Aorta (tissue), 5 donors: Measurements from ENCODE around the gene NUP155. TPM values are rescaled to one million over a fixed set of nuclear protein-coding genes. Genes with fewer than 3 reads are reported as not detected.
"Not testable (repeated sequence)": the region's sequence is repeated elsewhere in the genome, so short reads cannot be mapped to it uniquely, and the experiment has no call there.

ENCODE experiments used
- ATAC-seq: fragments of 200-7000 bp; cut with Tn5 transposase; one replicate; pipeline ENCODE4 v1.9.1; 2022; ENCODE audit warnings: moderate library complexity; ENCODE audit not compliant: low FRiP score
- DNase-seq, 2 donors: peaks; one replicate each; pipeline ENCODE4 v3.0.0-alpha.2; 2020
- H3K27ac ChIP-seq, 2 donors: one replicate each; pipeline ENCODE4 v1.5.1; 2013; ENCODE audit warnings: low read length in 2 of 2, mild to moderate bottlenecking in 2 of 2, moderate library complexity in 2 of 2, control low read depth in 1 of 2, inconsistent platforms in 1 of 2, low read depth in 1 of 2
- H3K27me3 ChIP-seq, 2 donors: one replicate each; pipeline ENCODE4 v1.6.1; 2013; ENCODE audit warnings: control low read depth in 1 of 2, low read length in 1 of 2, mild to moderate bottlenecking in 1 of 2, moderate library complexity in 1 of 2; ENCODE audit not compliant: insufficient read depth in 2 of 2, control insufficient read depth in 1 of 2
- H3K36me3 ChIP-seq, 2 donors: one replicate each; pipeline ENCODE4 v1.6.1; 2013; ENCODE audit warnings: control low read depth in 1 of 2, low read length in 1 of 2, mild to moderate bottlenecking in 1 of 2; ENCODE audit not compliant: insufficient read depth in 2 of 2, control insufficient read depth in 1 of 2
- H3K4me1 ChIP-seq, 2 donors: one replicate each; pipeline ENCODE4 v1.6.1; 2013; ENCODE audit warnings: low read length in 2 of 2, control low read depth in 1 of 2, mild to moderate bottlenecking in 1 of 2, moderate library complexity in 1 of 2; ENCODE audit not compliant: insufficient read depth in 2 of 2, control insufficient read depth in 1 of 2
- H3K4me3 ChIP-seq, 2 donors: one replicate each; pipeline ENCODE4 v1.5.1; 2013; ENCODE audit warnings: low read length in 2 of 2, control low read depth in 1 of 2, mild to moderate bottlenecking in 1 of 2
- H3K9me3 ChIP-seq: one replicate; pipeline ENCODE4 v1.6.1; 2013; ENCODE audit warnings: mild to moderate bottlenecking, low read length; ENCODE audit not compliant: control insufficient read depth
- WGBS, 2 donors: extraction: QIAGEN DNeasy Blood & Tissue Kit; methylation state at CpG; one replicate each; pipeline ENCODE4 v1.1.7; 2013; 5-methylcytosine and 5-hydroxymethylcytosine counted together
- intact Hi-C, 2 donors: fragments of 100-400 bp; cut with DNase I; formaldehyde crosslinking; loops; one replicate each; pipeline versions ENCODE4 v1.14.2 to v1.15.0; 2022
- long read RNA-seq, 2 donors: library from polyadenylated mRNA; unstranded; transcript quantifications; one replicate each; pipeline ENCODE4 v2.0.0, GENCODE V29; 2020 to 2021
- polyA plus RNA-seq, 2 donors: library from polyadenylated mRNA; stranded (reverse); fragments of 200-250 nt; gene quantifications; one replicate each; pipeline ENCODE4 v1.2.3, GENCODE V29; 2013
- total RNA-seq, 2 donors: library from RNA; stranded (reverse); fragmentation: NEBNext Ultra II Directional; extraction: Animal tissue kit (Norgen Biotek cat#: 25700); gene quantifications; one replicate each; pipeline ENCODE4 v1.2.1, GENCODE V29; 2021
- donor health status: healthy with polysubstance abuse.
- donor health status: Bipolar disorder and iron deficiency.
- donor health status: DM: no; HTN: no; CAD: no.
- donor health status: DM: no; HTN: no; CAD: no.
- donor health status: DM: yes; HTN: yes; CAD: no.

Gene NUP155
- total RNA-seq (10 to 100 TPM; 16.5 to 19.2 TPM), polyA plus RNA-seq (1 to 10 TPM; 1.5 to 3.1 TPM)
- long read RNA-seq, donor 1, partial matches to known transcripts, result 2 of 6 reads
- long read RNA-seq, donor 1, other reads (novel, unspliced or antisense), result 4 of 6 reads
- long read RNA-seq, donor 2, full-length matches to known transcripts, result 2 of 9 reads
- long read RNA-seq, donor 2, partial matches to known transcripts, result 2 of 9 reads
- long read RNA-seq, donor 2, other reads (novel, unspliced or antisense), result 5 of 9 reads

DNA sequence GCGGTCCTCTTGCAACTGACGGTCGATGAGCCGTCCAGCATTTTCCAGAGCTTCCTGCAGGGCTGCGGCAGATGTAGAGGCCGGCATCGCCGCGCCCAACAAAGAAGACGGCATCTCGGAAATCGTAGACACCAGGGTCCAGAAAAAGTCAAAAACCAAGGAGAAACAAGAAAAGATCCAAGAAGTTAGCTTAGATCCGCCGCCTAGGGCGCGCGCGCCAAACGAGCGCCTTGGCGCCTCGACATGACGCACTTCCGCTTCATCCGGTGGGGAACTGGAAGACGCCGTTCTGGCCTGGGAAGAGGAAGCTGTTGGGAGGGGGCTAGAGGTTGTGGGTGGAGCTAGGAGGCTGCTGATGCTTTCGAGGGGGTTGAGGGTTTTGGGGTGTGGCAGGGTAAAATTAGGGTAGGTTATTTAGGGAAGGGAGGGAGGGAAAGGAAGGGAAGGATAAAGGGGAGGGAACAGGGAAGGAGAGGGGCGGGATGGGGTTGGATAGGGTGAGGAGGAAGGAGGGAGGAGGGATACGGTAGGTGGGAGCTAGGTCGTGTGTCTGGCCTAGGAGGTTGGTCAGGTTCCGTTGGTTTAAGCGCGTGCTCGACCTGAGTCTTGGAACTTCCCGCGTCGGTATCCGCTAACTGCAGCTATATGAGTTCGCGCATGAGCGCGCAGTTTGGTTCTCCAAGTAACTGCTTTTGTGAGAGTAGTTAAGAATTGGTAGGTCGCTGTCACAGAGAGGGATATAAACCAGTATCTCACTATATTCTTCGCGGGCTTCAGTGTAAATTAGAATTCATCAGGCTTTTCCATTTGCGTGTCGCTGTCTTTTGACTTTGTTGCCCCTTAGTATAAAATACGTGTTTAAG is at the start of gene NUP155:
NUP155 (minus strand) TSS at position 243 of the 863 bp plus-strand sequence; CDS start at position 114, 129 bp downstream.
- peak within 1 kb of the TSS; percentile 83 to 91 for H3K4me3 ChIP-seq
- 0 to 1% methylated on average over 49 of the region's 49 CpGs for WGBS, 2 donors
- H3K36me3 ChIP-seq, result no peaks in the 10 kb centered on the region
- no peaks in the 10 kb centered on the region for H3K9me3 ChIP-seq
- H3K27me3 ChIP-seq, result no peaks in the 10 kb centered on the region
- ATAC-seq (peak; percentile 98), DNase-seq (peak; percentile 95 to 97)
- intact Hi-C loops, result loop anchor here in 1 of 2 donors (5.0 kb wide), 1 partner anchor 124 kb away; the partner anchor contains the start of gene CPLANE1
- peak within 1 kb of the TSS in 1 of 2 donors; percentile 78 for H3K27ac ChIP-seq
- peaks cover 0 to 2% of the 10 kb centered on the region in 2 donors for H3K4me1 ChIP-seq

DNA sequence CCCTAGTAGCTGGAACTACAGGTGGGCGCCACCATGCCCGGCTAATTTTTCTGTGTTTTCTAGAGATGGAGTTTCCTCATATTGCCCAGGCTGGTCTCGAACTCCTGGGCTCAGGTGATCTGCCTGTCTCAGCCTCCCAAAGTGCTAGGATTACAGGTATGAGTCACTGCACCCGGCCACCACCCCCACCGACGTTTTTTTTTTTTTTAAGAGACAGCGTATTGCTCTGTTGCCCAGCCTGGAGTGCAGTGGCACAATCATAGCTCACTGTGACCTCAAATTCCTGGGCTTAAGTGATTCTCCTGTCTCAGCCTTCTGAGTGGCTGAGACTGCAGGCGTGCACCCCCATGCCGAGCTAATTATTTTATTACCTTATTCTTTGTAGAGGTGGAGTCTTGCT is 46.4 kb upstream of the NUP155 start:
- peaks cover 0 to 2% of the 10 kb centered on the region in 2 donors for H3K36me3 ChIP-seq
- H3K4me1 ChIP-seq, result no peaks in the 10 kb centered on the region
- 94% methylated on average over 9 of the region's 9 CpGs for WGBS, 2 donors
- intact Hi-C loops, result loop anchor here in 1 of 2 donors (10.0 kb wide), 1 partner anchor 777 kb away; no protein-coding TSS in a partner anchor
- H3K27ac ChIP-seq, result no peak overlapping the region
- H3K27me3 ChIP-seq, result no peaks in the 10 kb centered on the region
- H3K4me3 ChIP-seq, result no peak overlapping the region
- DNase-seq, result no peak
- ATAC-seq, result no peak
- H3K9me3 ChIP-seq, result no peaks in the 10 kb centered on the region

- H3K27me3 ChIP-seq, H3K36me3 ChIP-seq, ATAC-seq, H3K4me3 ChIP-seq, DNase-seq, H3K4me1 ChIP-seq, H3K27ac ChIP-seq, H3K9me3 ChIP-seq: not testable (repeated sequence)
- intact Hi-C loops, result loop anchor here in 1 of 2 donors (10.0 kb wide), 1 partner anchor 779 kb away; no protein-coding TSS in a partner anchor
- WGBS, 2 donors, result 91 to 95% methylated on average over 10 to 24 of the region's 33 CpGs
These were observed 44.5 kb upstream of the NUP155 start for GRCh38 chr5:37415456-37415855.

DNA sequence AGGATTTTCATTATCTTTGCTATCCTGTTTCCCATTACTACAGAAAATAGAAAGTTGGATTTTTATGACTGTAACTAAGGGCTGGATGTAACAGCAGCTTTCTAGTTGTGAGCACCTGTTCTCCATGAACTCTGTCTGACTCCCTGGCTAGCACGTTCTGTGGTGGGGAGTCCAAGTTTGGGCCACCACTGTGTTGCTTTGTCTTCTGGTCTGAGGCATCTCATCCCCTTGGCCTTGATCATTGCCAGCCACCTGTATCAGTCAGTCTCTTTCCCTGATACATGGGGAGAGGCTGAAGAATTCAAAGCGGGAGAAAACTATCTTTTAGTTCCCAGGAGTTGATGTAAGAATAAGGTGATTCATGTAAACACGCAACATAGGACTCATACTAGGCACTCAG is 41.6 kb upstream of the NUP155 start:
- intact Hi-C loops, result loop anchor here (5.0 to 10.0 kb wide), 2 partner anchors 780 to 782 kb away; no protein-coding TSS in a partner anchor
- Histone ChIP-seq H3K27ac (no peak overlapping the region), H3K4me3 (no peak overlapping the region), H3K27me3 (no peaks in the 10 kb centered on the region), H3K9me3 (no peaks in the 10 kb centered on the region), H3K4me1 (no peaks in the 10 kb centered on the region), H3K36me3 (no peaks in the 10 kb centered on the region)
- 89 to 93% methylated on average over 3 of the region's 3 CpGs for WGBS, 2 donors
- ATAC-seq (no peak), DNase-seq (no peak)

DNA sequence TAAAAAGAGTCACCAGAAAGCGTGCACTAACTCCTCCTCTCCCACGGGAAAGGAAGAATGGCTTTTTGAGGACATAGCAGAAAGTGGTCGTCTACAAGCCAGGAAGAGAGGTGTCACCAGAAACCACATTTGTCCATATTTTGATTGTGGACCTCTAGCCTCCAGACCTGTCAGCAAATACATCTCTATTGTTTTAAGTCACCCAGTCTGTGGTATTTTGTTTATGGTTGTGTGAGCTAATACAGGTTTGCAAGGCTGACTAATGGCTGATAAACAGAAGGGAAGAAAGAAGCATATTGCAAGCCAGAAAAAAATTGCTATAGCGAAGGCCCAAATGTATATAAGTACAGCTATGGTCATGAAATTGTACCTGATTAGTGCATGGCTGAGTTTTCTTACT is 29.6 kb upstream of the NUP155 start:
- ATAC-seq, result no peak
- H3K4me1 ChIP-seq, result no peaks in the 10 kb centered on the region

DNA sequence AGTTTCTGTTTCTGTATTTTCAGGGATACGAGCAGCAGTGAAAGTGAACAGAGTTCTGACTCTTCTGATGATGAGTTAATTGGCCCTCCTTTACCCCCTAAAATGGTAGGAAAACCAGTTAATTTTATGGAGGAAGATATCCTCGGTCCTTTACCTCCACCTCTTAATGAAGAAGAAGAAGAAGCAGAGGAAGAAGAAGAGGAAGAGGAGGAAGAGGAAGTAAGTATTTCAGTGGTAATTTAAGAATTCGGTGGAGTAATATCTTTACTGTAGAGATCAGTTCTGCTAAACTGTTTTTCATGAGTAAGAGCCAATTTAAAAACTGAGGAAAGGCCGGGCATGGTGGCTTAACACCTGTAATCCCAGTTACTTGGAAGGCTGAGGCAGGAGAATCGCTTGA is 25.4 kb upstream of the NUP155 start:
- DNase-seq (no peak), ATAC-seq (no peak)
- Histone ChIP-seq H3K4me3 (no peak overlapping the region), H3K36me3 (peaks cover 0 to 3% of the 10 kb centered on the region in 2 donors), H3K9me3 (no peaks in the 10 kb centered on the region), H3K27ac (no peak overlapping the region), H3K27me3 (no peaks in the 10 kb centered on the region), H3K4me1 (no peaks in the 10 kb centered on the region)
- WGBS, 2 donors, result 92 to 94% methylated on average over 5 of the region's 5 CpGs
- intact Hi-C loops, result no loop called here

More for the DNA sequence above, 29.6 kb upstream of the NUP155 start:
- no peak for DNase-seq
- intact Hi-C loops, result no loop called here
- WGBS, 2 donors, result 81 to 83% methylated on average over 4 of the region's 4 CpGs
- no peaks in the 10 kb centered on the region for H3K27me3 ChIP-seq
- no peaks in the 10 kb centered on the region for H3K36me3 ChIP-seq
- H3K9me3 ChIP-seq, result no peaks in the 10 kb centered on the region
- H3K27ac ChIP-seq, result no peak overlapping the region
- no peak overlapping the region for H3K4me3 ChIP-seq

- Histone ChIP-seq H3K9me3 (no peaks in the 10 kb centered on the region), H3K36me3 (peaks cover 0 to 3% of the 10 kb centered on the region in 2 donors), H3K4me3 (no peak overlapping the region), H3K27me3 (no peaks in the 10 kb centered on the region), H3K4me1 (no peaks in the 10 kb centered on the region), H3K27ac (no peak overlapping the region)
- DNase-seq, result no peak
- no peak for ATAC-seq
- WGBS, 2 donors, result 78 to 82% methylated on average over 3 of the region's 3 CpGs
- intact Hi-C loops, result no loop called here
These were observed 20.7 kb upstream of the NUP155 start for GRCh38 chr5:37391591-37391990.

DNA sequence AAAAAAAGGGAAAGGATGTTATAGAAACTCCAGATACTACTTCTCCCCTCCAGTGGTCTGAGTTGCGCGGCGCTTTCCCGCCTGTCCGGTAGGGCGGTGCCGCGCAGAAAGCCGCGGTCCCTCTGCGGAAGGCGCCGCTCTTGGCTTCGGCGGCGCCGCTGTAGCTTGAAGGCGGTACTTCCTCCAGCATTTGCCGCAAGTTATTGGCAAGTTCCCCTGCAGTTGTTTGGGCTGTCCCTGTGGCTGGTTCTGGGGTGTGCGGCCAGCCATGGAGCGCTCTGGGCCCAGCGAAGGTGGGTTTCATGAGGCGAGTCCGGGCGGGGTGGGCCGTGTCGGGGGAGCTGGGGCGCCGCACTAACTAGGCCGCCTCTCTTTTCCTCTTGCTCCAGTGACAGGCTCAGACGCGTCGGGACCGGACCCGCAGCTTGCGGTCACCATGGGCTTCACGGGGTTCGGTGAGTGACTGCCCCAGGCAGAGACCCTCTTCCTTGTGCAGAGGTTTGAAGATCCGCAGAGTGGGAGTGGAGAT is 8.3 kb upstream of the NUP155 start, which contains the start of gene WDR70:
WDR70 (plus strand) TSS at position 219 of the 529 bp plus-strand sequence; CDS start at position 269, 50 bp downstream.
- H3K36me3 ChIP-seq, H3K27me3 ChIP-seq, H3K9me3 ChIP-seq, intact Hi-C loops, H3K4me1 ChIP-seq: not testable (repeated sequence)
- 0 to 1% methylated on average over 36 to 39 of the region's 39 CpGs for WGBS, 2 donors
- peak within 1 kb of the TSS in 1 of 2 donors; percentile 6 for H3K27ac ChIP-seq
- ATAC-seq (peak; percentile 97), DNase-seq (peak; percentile 93 to 95)
- H3K4me3 ChIP-seq, result peak within 1 kb of the TSS; percentile 88 to 99
